Hindlimb muscle (tissue), 1 donor: ENCODE results near the gene KIF18B. TPM values are rescaled to one million over a fixed set of nuclear protein-coding genes. Genes with fewer than 3 reads are reported as not detected.

Source experiments
- DNase-seq: peaks from one replicate; pipeline ENCODE4 v3.0.0-alpha.2; 2013
- polyA plus RNA-seq: library from polyadenylated mRNA; unstranded; fragments of 120-200 nt; gene quantifications from one replicate; pipeline ENCODE4 v1.2.1, GENCODE V29; 2013; ENCODE audit not compliant: insufficient read length

The KIF18B gene
- 8.8 TPM for polyA plus RNA-seq

- DNase-seq: peak; percentile 91
Observed at GRCh38 chr17:44947461-44948314, at the start of gene KIF18B. Gene KIF18B (minus strand): TSS chr17:44947773. CDS start chr17:44936344, 11,429 bp downstream.

- DNase-seq: no peak
Observed at GRCh38 chr17:44996304-44996703, 48.7 kb upstream of the KIF18B start.

GRCh38 chr17:44995436-44996001 lies 47.9 kb upstream of the KIF18B start:
- no peak for DNase-seq

GRCh38 chr17:44992242-44992939 lies 44.8 kb upstream of the KIF18B start:
- DNase-seq: no peak

- no peak for DNase-seq
Observed at GRCh38 chr17:44990994-44991393, 43.4 kb upstream of the KIF18B start.

- DNase-seq: no peak
Observed at GRCh38 chr17:44989552-44990138, 42.1 kb upstream of the KIF18B start.

- DNase-seq: no peak
Observed at GRCh38 chr17:44988044-44988942, 40.7 kb upstream of the KIF18B start.

GRCh38 chr17:44983563-44983962 lies 36.0 kb upstream of the KIF18B start:
- DNase-seq: no peak

- no peak for DNase-seq
Observed at GRCh38 chr17:44982113-44982702, 34.6 kb upstream of the KIF18B start.

- no peak for DNase-seq
Observed at GRCh38 chr17:44981221-44981968, 33.8 kb upstream of the KIF18B start.

GRCh38 chr17:44979426-44979995 lies 31.9 kb upstream of the KIF18B start:
- DNase-seq: no peak

GRCh38 chr17:44978807-44979206 lies 31.2 kb upstream of the KIF18B start:
- no peak for DNase-seq

- DNase-seq: no peak
Observed at GRCh38 chr17:44977814-44978550, 30.4 kb upstream of the KIF18B start.

GRCh38 chr17:44977065-44977464 lies 29.5 kb upstream of the KIF18B start:
- no peak for DNase-seq

GRCh38 chr17:44976206-44976605 lies 28.6 kb upstream of the KIF18B start:
- DNase-seq: no peak

GRCh38 chr17:44972953-44973352 lies 25.4 kb upstream of the KIF18B start:
- DNase-seq: no peak

GRCh38 chr17:44971776-44972483 lies 24.4 kb upstream of the KIF18B start:
- no peak for DNase-seq

- peak; percentile 65 for DNase-seq
Observed at GRCh38 chr17:44970136-44970741, 22.7 kb upstream of the KIF18B start.
